GM18498 (cell line): Measurements from ENCODE around the gene TNS3.

Experiments used
- ATAC-seq: cut with Tn5 transposase; IDR thresholded peaks from one replicate; pipeline ENCODE4 v1.9.1; 2021; ENCODE audit warnings: mild to moderate bottlenecking, moderate library complexity; ENCODE audit not compliant: unreplicated experiment

TNS3 gene

GRCh38 chr7:47376991-47377616 is 204.8 kb downstream of the TNS3 start:
- ATAC-seq: no peak

GRCh38 chr7:47375121-47375938 is 206.6 kb downstream of the TNS3 start:
- no peak for ATAC-seq

- no peak for ATAC-seq
Observed at GRCh38 chr7:47374538-47374937, 207.4 kb downstream of the TNS3 start.

- ATAC-seq: no peak
Observed at GRCh38 chr7:47373871-47374451, 207.9 kb downstream of the TNS3 start.

GRCh38 chr7:47371733-47372368 is 210.1 kb downstream of the TNS3 start:
- ATAC-seq: no peak

- no peak for ATAC-seq
Observed at GRCh38 chr7:47371317-47371716, 210.6 kb downstream of the TNS3 start.

GRCh38 chr7:47370461-47371042 is 211.4 kb downstream of the TNS3 start:
- ATAC-seq: no peak

- ATAC-seq: no peak
Observed at GRCh38 chr7:47369736-47370135, 212.2 kb downstream of the TNS3 start.

GRCh38 chr7:47368190-47368812 is 213.6 kb downstream of the TNS3 start:
- ATAC-seq: no peak

GRCh38 chr7:47367369-47367768 is 214.5 kb downstream of the TNS3 start:
- ATAC-seq: no peak

GRCh38 chr7:47366960-47367359 is 215.0 kb downstream of the TNS3 start:
- ATAC-seq: no peak

- no peak for ATAC-seq
Observed at GRCh38 chr7:47366211-47366610, 215.7 kb downstream of the TNS3 start.

- no peak for ATAC-seq
Observed at GRCh38 chr7:47362984-47363383, 218.9 kb downstream of the TNS3 start.

GRCh38 chr7:47361746-47362215 is 220.1 kb downstream of the TNS3 start:
- ATAC-seq: no peak

GRCh38 chr7:47361236-47361635 is 220.7 kb downstream of the TNS3 start:
- no peak for ATAC-seq

- ATAC-seq: no peak
Observed at GRCh38 chr7:47360301-47360900, 221.5 kb downstream of the TNS3 start.

- no peak for ATAC-seq
Observed at GRCh38 chr7:47358944-47359588, 222.8 kb downstream of the TNS3 start.

- no peak for ATAC-seq
Observed at GRCh38 chr7:47358357-47358756, 223.6 kb downstream of the TNS3 start.

- no peak for ATAC-seq
Observed at GRCh38 chr7:47357863-47358262, 224.0 kb downstream of the TNS3 start.

- ATAC-seq: no peak
Observed at GRCh38 chr7:47357361-47357760, 224.6 kb downstream of the TNS3 start.
